Measurements from ENCODE around the gene SLBP.
"Not testable (repeated sequence)": the region's sequence is repeated elsewhere in the genome, so short reads cannot be mapped to it uniquely, and the experiment has no call there.

The SLBP gene

GRCh38 chr4:1673671-1674070 is 38.4 kb downstream of the SLBP start:
- DNase-seq = no peak

GRCh38 chr4:1671011-1671410 is 41.1 kb downstream of the SLBP start:
- not testable (repeated sequence) for DNase-seq

GRCh38 chr4:1670279-1670678 is 41.8 kb downstream of the SLBP start:
- DNase-seq = no peak

- no peak for DNase-seq
These were observed 42.3 kb downstream of the SLBP start for GRCh38 chr4:1669850-1670249.

- DNase-seq = no peak
These were observed 42.8 kb downstream of the SLBP start for GRCh38 chr4:1669270-1669669.

GRCh38 chr4:1668488-1668840 is 43.7 kb downstream of the SLBP start:
- no peak for DNase-seq

GRCh38 chr4:1667273-1667672 is 44.8 kb downstream of the SLBP start:
- DNase-seq = no peak

- DNase-seq = no peak
These were observed 45.7 kb downstream of the SLBP start for GRCh38 chr4:1666391-1666790.

- no peak for DNase-seq
These were observed 48.0 kb downstream of the SLBP start for GRCh38 chr4:1664141-1664540.

GRCh38 chr4:1663549-1663948 is 48.6 kb downstream of the SLBP start:
- no peak for DNase-seq

- DNase-seq = no peak
These were observed 50.4 kb downstream of the SLBP start for GRCh38 chr4:1661695-1662094.

GRCh38 chr4:1660948-1661677 is 51.0 kb downstream of the SLBP start:
- DNase-seq = no peak

- no peak for DNase-seq
These were observed 52.7 kb downstream of the SLBP start for GRCh38 chr4:1659104-1660043.

GRCh38 chr4:1658581-1658980 is 53.5 kb downstream of the SLBP start:
- no peak for DNase-seq

GRCh38 chr4:1658146-1658545 is 54.0 kb downstream of the SLBP start:
- DNase-seq = no peak

- DNase-seq = no peak
These were observed 55.1 kb downstream of the SLBP start for GRCh38 chr4:1656986-1657385.

- no peak for DNase-seq
These were observed 56.0 kb downstream of the SLBP start for GRCh38 chr4:1656132-1656531.

GRCh38 chr4:1655676-1656075 is 56.4 kb downstream of the SLBP start:
- DNase-seq = no peak

GRCh38 chr4:1655081-1655480 is 57.0 kb downstream of the SLBP start:
- no peak for DNase-seq

- no peak for DNase-seq
These were observed 57.7 kb downstream of the SLBP start for GRCh38 chr4:1654216-1654955.

- no peak for DNase-seq
These were observed 58.3 kb downstream of the SLBP start for GRCh38 chr4:1653776-1654175.

GRCh38 chr4:1652088-1652487 is 60.0 kb downstream of the SLBP start:
- no peak for DNase-seq

GRCh38 chr4:1651609-1652008 is 60.5 kb downstream of the SLBP start:
- no peak for DNase-seq

- DNase-seq = no peak
These were observed 63.2 kb downstream of the SLBP start for GRCh38 chr4:1648962-1649361.

All from CD4-positive, alpha-beta T cell treated with Interleukin-17A for 4 hours (primary cell).